Activated T-cell treated with anti-CD3 and anti-CD28 coated beads, Interleukin-2, amount 50 U/mL, for 24 hours (primary cell): ENCODE measurements around the gene TRMU.
"Not testable (repeated sequence)": the region's sequence is repeated elsewhere in the genome, so short reads cannot be mapped to it uniquely, and the experiment has no call there.

ENCODE experiments used
- DNase-seq: peaks from one replicate; pipeline ENCODE4 v3.0.0-alpha.2; 2020
- H3K27ac Mint-ChIP-seq: 2 replicates; pipeline ENCODE4 v1.8.0; 2020; ENCODE audit warnings: mild to moderate bottlenecking, mixed read lengths
- H3K27me3 Mint-ChIP-seq: 2 replicates; pipeline ENCODE4 v1.8.0; 2020; ENCODE audit warnings: mixed read lengths
- H3K36me3 Mint-ChIP-seq: 2 replicates; pipeline ENCODE4 v1.8.0; 2020; ENCODE audit warnings: low read depth, mixed read lengths
- H3K4me1 Mint-ChIP-seq: 2 replicates; pipeline ENCODE4 v1.8.0; 2020; ENCODE audit warnings: low read depth, mixed read lengths
- H3K4me3 Mint-ChIP-seq: 2 replicates; pipeline ENCODE4 v1.8.0; 2020; ENCODE audit warnings: mild to moderate bottlenecking, moderate library complexity, mixed read lengths
- H3K9me3 Mint-ChIP-seq: 2 replicates; pipeline ENCODE4 v1.8.0; 2020; ENCODE audit warnings: mixed read lengths

The TRMU gene

DNA sequence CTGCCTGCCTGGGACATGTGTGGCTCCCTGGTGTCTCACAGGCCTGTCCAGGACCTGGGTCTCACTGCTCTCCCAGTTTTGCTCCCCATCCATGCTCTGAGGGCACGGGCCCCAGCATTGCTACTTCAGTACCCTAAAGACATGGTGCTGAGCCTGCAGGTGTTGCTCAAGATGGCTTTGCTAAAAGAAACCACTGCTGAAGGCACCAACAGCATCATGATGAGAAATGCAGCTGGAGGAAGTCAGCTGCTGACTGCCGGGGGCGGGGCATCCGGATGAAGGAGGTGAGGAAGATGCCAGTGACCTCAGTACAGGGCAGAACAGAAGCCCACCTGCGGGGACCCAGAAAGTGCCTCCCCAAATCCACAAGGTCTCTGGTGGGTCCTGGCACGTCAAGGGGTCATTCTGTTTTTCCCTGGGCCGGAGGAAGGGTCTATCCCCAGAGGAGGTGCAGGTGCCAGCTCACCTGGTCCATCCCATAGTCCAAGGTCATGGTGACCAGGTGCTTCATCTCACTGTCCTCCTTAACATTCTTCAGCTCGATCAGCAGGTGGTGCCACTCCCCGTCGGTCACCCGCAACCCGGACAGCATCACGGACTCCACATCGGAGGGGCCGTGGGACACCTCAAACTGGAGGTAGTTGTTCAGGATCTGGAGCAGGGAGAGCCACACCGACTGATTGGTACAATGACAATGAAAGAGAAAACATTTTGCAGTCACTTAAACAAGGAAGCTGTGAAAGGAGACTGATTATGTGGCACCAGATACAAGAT, 63.9 kb downstream of the TRMU start:
- no peaks in the 10 kb centered on the region for H3K36me3 Mint-ChIP-seq
- DNase-seq: no peak
- no peaks in the 10 kb centered on the region for H3K27me3 Mint-ChIP-seq
- H3K4me1 Mint-ChIP-seq: peaks cover 1% of the 10 kb centered on the region
- no peaks in the 10 kb centered on the region for H3K9me3 Mint-ChIP-seq
- no peak overlapping the region for H3K27ac Mint-ChIP-seq
- no peak overlapping the region for H3K4me3 Mint-ChIP-seq

DNA sequence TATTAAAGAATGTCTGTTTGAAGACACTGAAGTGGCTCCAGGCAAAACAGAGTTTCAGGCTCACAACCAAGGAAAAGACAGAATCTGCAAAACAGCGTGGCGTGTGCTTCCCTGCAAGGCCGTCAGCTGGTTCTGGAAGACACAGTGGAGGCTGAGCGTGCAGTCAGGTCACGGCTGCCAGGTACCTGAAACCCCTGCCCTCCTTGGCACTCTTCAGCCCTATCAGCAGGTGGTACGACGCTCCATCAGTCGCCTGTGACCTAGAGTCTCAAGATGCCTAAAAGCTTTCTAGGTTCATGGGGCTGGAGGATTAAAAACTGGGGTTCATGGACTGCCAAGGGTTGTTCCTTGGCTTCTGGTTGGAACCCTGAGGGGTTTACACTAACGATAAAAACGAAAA, 65.9 kb downstream of the TRMU start:
- H3K4me3 Mint-ChIP-seq: no peak overlapping the region
- no peak for DNase-seq
- no peak overlapping the region for H3K27ac Mint-ChIP-seq
- H3K27me3 Mint-ChIP-seq: no peaks in the 10 kb centered on the region
- H3K9me3 Mint-ChIP-seq: no peaks in the 10 kb centered on the region
- H3K4me1 Mint-ChIP-seq: peaks cover 1% of the 10 kb centered on the region
- no peaks in the 10 kb centered on the region for H3K36me3 Mint-ChIP-seq

DNA sequence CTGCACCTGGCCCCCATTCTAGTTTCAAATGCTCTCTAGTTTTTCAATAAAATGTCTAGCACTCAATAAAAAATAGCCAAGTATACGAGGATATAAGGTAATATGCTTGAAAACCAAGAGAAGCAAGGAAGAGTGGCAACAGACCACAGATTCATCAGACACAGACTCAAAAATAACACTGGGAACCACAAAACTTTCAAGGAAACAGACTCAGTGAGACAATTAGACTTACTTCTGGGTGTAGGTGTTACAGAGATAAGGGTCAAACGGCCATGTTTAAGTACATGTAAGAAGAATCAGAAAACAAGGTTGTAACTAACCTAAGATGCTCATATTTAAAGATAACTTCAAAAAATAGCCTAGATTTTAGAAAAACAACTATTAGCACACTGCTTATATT, 67.0 kb downstream of the TRMU start:
- no peak overlapping the region for H3K4me3 Mint-ChIP-seq
- H3K27ac Mint-ChIP-seq: no peak overlapping the region
- no peaks in the 10 kb centered on the region for H3K27me3 Mint-ChIP-seq
- no peaks in the 10 kb centered on the region for H3K9me3 Mint-ChIP-seq
- no peak for DNase-seq
- no peaks in the 10 kb centered on the region for H3K36me3 Mint-ChIP-seq
- H3K4me1 Mint-ChIP-seq: peaks cover 1% of the 10 kb centered on the region

DNA sequence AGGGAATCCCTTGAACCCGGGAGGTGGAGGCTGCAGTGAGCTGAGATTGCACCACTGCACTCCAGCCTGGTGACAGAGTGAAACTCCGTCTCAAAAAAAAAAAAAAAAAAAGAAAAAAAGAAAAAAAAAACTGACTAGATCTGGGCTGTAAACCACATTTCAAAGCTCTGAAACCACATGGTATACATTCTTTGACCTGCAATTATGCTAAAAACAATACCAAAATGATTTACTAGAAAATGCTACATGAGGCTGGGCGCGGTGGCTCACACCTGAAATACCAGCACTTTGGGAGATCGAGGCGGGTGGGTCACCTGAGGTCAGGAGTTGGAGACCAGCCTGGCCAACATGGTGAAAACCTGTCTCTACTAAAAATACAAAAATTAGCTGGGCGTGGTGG, 68.4 kb downstream of the TRMU start:
- not testable (repeated sequence) for H3K36me3 Mint-ChIP-seq, DNase-seq, H3K4me1 Mint-ChIP-seq, H3K9me3 Mint-ChIP-seq, H3K4me3 Mint-ChIP-seq, H3K27me3 Mint-ChIP-seq, H3K27ac Mint-ChIP-seq

DNA sequence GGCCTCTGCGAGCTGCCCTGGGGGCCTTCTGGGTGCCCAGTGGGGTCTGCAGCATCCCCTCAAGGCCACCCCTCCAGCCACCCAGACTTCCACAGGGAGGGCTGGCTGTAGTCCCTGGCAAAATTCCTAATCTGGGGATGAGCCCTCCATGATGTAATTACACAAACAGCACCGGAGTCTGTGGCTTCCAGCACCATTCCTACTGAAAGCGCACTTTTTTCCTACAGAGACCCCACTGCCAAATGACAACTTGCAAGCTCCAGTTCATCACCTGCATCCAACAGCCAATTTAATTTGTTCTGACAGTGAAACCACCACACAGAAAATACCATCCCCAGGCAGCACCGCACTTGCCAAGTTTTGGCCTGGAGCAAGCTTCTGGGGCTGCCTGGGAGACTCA, 70.4 kb downstream of the TRMU start:
- Mint-ChIP-seq H3K27ac (no peak overlapping the region), H3K4me1 (peaks cover 1% of the 10 kb centered on the region), H3K9me3 (no peaks in the 10 kb centered on the region), H3K27me3 (no peaks in the 10 kb centered on the region), H3K4me3 (no peak overlapping the region), H3K36me3 (no peaks in the 10 kb centered on the region)
- DNase-seq: no peak

DNA sequence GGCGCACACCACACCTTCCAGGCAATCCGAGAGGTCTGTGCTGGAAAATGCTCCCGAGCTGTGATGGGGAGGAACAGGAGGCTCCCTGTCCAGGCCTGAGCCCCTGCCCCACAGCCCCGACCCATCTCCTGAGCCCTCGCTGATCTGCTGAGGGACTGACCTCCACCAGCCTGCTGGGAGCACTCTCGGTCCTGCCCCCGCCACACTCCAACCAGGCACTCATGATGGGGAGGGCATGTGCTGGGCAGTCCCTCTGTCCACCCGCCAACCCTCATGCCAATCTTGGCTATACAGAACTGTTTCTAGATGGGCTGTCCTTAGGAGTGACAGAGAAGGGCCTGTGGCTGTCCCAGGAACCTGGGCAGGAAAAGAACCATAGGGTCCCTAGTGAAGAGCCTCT, 70.8 kb downstream of the TRMU start:
- Mint-ChIP-seq H3K9me3 (no peaks in the 10 kb centered on the region), H3K4me3 (no peak overlapping the region), H3K36me3 (no peaks in the 10 kb centered on the region), H3K27ac (no peak overlapping the region), H3K4me1 (peaks cover 1% of the 10 kb centered on the region), H3K27me3 (no peaks in the 10 kb centered on the region)
- no peak for DNase-seq

DNA sequence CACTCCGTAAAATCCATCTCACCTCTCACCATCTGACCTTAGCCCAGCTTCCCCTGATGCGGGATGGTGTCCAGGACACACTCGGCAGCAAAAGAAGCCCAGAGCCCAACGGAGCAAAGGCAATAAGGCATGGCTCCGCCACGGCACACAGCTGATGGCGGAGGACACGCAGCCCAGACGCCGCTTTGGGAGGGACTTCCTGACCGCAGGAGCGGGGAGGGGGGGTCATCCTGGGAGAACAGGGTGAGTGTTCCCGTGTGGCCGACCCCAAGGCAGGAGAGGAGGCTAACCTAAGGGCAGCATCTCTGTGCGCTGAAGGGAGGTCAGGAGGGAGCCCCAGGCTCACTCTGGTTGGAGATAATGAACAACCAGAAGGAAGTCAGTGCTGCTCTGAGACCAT, 71.3 kb downstream of the TRMU start:
- H3K9me3 Mint-ChIP-seq: no peaks in the 10 kb centered on the region
- no peaks in the 10 kb centered on the region for H3K36me3 Mint-ChIP-seq
- DNase-seq: no peak
- H3K4me3 Mint-ChIP-seq: no peak overlapping the region
- H3K27me3 Mint-ChIP-seq: no peaks in the 10 kb centered on the region
- peaks cover 1% of the 10 kb centered on the region for H3K4me1 Mint-ChIP-seq
- no peak overlapping the region for H3K27ac Mint-ChIP-seq
